GM19324 (cell line): ENCODE data around the gene SMIM24.
"Not testable (repeated sequence)": the region's sequence is repeated elsewhere in the genome, so short reads cannot be mapped to it uniquely, and the experiment has no call there.

ENCODE experiments used
- ATAC-seq: cut with Tn5 transposase; IDR thresholded peaks from one replicate; pipeline ENCODE4 v1.9.1; 2021; ENCODE audit warnings: mild to moderate bottlenecking, moderate library complexity; ENCODE audit not compliant: unreplicated experiment, low FRiP score

The SMIM24 gene

GRCh38 chr19:3515891-3516422 lies 35.6 kb upstream of the SMIM24 start:
- no peak for ATAC-seq

GRCh38 chr19:3514930-3515329 lies 34.6 kb upstream of the SMIM24 start:
- no peak for ATAC-seq

- ATAC-seq, result no peak
Measured at GRCh38 chr19:3513229-3514140, 33.2 kb upstream of the SMIM24 start.

DNA sequence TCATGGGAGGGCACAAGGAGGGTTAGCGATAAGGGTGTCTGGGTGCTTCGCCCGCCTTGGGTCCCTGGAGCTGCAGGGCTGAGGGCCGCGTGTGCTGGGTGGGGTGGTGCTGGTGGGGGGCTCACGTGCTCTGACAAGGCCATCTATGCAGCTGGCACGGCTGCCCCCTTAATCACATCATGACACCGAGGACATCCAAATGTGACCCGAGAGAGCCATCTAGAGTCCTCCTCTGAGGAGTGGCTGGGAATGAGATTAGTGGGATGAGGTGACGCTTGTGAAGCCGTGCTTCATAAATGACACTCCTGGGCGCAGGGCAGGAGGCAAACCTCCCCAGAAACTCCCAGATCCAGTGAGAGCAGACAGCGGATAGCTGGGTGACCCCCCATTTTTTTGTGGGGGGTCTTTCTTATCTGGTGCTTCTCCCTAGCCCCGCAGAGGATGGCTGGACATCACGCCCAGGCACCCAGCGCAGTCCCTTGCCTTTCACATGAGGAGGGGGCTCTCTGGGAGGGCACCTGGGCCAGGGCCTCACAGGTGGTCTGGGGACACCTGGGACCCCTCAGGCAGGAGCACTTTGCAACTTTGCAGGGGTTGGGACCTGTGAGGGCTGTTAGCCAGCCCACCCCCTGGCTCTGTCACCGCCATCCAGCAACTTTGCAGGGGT lies 32.4 kb upstream of the SMIM24 start:
- ATAC-seq, result no peak

DNA sequence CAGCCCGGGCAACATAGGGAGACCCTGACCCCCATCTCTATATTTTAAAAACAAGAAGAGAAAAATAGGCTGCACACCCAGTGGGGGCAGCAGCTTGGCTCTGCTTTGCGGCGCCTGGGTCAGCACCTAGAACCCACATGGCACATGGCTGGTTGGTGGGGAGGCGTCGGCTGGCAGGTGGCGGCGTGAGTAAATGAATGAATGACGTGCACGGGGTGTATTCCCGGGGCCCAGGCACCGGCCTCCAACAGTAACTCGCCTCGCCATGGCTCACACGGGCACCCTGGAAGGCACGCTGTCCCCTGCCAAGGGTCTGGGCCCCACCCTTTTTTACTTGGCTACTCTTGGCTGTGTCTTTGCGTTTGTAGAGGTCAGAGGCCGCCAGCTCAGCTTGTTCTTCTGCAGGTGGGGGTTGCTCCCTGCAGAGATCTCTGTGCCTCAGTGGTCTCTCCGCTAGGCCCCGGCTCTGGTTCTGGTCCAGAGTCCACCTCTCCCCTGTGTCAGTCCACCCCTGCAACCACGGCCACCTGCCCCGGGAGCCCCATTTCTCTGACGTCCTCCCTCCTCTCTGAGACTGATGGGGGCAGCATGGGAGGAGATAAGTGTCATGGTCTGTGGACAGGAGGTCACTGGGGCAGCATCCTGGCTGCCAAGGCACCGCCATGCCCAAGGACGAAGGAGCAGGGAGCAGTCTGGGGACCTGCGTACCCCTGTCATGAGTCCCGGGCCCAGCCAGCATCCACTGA lies 31.4 kb upstream of the SMIM24 start:
- ATAC-seq, result no peak

- no peak for ATAC-seq
Measured at GRCh38 chr19:3510727-3511126, 30.4 kb upstream of the SMIM24 start.

DNA sequence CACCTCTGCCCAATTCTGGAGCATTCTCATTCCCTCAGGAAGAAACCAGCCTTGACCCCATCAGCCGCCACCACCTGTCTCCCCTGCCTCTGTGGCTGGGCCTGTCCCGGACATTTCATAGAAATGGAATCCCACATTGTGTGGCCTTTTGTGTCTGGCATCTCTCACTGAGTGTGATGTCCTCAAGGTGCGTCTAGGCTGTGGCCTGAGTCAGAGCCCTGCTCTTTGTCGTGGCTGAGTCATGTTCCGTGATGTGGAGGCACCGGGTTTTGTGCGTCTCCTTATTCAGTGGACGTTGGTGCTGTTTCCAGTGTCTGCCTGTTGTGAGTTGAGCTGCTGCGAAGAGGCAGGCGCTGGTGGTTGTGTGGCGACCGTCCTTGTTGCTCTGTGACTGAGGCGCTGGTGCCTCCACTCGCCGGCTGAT lies 29.3 kb upstream of the SMIM24 start:
- ATAC-seq, result no peak

DNA sequence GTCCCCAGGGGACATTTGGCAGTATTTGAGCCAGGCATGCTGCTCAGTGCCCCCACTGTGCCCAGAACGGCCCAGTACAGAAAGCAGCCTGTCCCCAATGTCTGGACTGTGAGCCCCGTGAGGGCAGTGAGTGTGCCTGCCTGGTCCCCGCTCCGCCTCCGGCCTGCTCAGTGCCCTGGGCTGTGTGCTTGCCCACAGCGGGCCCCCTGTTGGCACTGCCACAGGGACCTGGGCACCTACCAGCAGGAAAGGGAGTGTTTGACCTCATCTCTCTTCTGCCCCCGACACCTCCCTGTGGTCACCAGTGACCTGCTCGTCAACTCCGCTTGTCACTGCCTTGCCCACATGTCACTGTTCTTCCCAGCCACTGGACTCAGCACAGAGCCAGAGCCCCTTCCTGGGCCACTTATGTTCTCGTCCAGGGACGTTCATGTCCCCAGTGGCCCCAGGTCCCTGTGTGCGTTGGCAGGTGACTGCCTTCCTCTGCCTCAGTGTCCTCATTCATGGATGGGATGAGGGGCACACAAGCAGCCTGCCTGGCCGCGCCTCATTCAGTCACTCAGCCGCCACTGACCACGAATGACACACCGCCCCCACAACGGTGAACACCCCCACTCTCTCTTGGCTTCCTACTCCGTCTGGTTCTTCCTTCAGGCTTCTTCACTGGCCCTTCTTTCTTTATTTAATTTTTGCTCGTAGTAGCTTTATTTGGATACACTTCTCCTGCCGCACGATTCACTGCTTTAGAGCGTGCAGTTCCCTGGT lies 28.6 kb upstream of the SMIM24 start:
- no peak for ATAC-seq

- not testable (repeated sequence) for ATAC-seq
Measured at GRCh38 chr19:3508121-3508661, 27.9 kb upstream of the SMIM24 start.

DNA sequence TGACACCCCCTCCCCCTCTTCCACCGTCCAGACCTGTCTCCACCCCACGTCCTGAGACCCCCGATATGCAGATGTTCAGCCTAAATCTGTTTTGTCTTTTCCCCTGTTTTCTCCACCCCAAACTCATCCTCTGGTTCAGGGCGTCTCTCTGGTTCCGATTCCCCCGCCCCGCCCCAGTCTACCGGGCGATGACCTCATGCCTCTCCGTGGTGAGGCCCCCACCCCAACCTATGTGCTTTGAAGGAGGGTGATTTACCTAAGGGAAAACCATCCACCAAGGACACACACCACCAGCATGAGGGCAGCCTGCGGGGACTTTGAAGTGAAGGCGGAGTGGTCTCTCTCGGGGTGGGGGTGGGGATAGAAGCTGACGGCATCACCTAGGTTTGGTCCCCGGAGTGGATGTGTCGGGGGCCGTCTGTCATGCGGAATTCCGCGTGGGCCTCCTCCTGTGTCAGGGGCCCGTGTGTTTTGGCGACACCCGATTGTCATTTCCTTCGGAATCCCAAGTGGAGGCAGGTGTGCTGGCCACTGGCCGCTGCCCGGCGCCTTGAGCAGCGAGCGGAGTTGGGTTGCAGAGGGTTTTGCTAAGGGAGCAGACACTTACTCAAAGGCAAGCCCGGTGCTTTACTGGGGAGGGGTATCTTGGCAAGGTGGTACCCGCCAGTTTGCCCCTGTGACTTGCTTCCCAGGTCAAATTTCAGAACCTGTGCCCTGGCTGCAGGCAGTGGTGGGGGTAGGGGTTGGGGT lies 27.2 kb upstream of the SMIM24 start:
- no peak for ATAC-seq

- ATAC-seq, result peak; percentile 44
Measured at GRCh38 chr19:3506384-3507340, 26.3 kb upstream of the SMIM24 start.

GRCh38 chr19:3505598-3506383 lies 25.5 kb upstream of the SMIM24 start, which contains the start of gene FZR1:
FZR1 (plus strand) TSS chr19:3506311; CDS start chr19:3522990, 16,679 bp downstream.
- ATAC-seq, result peak; percentile 95

DNA sequence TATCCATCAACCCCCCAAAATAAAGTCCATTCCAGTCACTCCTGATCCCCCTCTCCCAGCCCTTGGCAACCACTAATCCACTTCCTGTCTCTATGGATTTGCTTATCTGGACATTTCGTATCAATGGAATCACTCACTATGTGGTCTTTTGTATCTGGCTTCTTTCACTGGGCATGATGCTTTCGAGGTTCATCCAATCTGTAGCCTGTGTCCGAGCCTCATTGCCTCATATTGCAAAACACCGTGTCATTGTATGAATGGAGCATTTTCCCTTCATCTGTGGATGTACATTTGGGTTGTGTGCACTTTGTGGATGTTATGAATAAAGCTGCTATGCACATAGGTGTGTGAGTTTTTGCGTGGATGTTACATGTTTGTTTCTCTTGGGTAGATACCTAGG lies 24.4 kb upstream of the SMIM24 start:
- no peak for ATAC-seq

GRCh38 chr19:3503036-3503572 lies 22.8 kb upstream of the SMIM24 start:
- no peak for ATAC-seq

DNA sequence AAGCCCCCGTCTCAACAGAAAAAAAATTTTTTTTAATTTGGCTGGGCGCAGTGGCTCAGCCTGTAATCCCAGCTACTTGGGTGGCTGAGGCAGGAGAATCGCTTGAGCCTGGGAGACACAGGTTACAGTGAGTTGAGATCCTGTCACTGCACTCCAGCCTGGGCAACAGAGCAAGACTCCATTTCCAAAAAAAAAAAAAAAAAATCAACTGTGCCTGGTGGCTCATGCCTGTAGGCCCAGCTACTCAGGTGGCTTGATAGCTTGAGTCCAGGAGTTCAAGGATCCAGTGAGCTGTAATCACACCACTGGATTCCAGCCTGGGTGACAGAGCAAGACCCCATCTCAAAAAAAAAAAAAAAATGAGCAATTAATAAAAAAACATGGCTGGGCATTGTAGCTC lies 21.5 kb upstream of the SMIM24 start:
- ATAC-seq, result no peak

GRCh38 chr19:3500429-3501101 lies 20.2 kb upstream of the SMIM24 start, which contains the start of gene DOHH:
DOHH (minus strand) TSS chr19:3500674; CDS start chr19:3496814, 3,860 bp downstream.
- ATAC-seq, result peak; percentile 89
